GM11168 (cell line): Measurements from ENCODE around the gene PRDM16.

ENCODE experiments used
- in situ Hi-C: fragments of 300-500 bp; cut with MboI; formaldehyde crosslinking; loops from one replicate; pipeline ENCODE4 v1.12.0; 2022; ENCODE audit warnings: low sequenced_read_pairs; ENCODE audit not compliant: unreplicated experiment

The PRDM16 gene

GRCh38 chr1:3386205-3387002 is 317.4 kb downstream of the PRDM16 start:
- in situ Hi-C loops: no loop called here

- in situ Hi-C loops: no loop called here
Measured at GRCh38 chr1:3387401-3387800, 318.4 kb downstream of the PRDM16 start.

GRCh38 chr1:3389093-3389833 is 320.3 kb downstream of the PRDM16 start:
- in situ Hi-C loops: no loop called here

GRCh38 chr1:3390291-3390690 is 321.3 kb downstream of the PRDM16 start:
- in situ Hi-C loops: no loop called here

- in situ Hi-C loops: no loop called here
Measured at GRCh38 chr1:3391711-3392110, 322.7 kb downstream of the PRDM16 start.

GRCh38 chr1:3393024-3393986 is 324.3 kb downstream of the PRDM16 start:
- in situ Hi-C loops: no loop called here

- in situ Hi-C loops: no loop called here
Measured at GRCh38 chr1:3393987-3394920, 325.3 kb downstream of the PRDM16 start.

- in situ Hi-C loops: no loop called here
Measured at GRCh38 chr1:3396411-3396810, 327.4 kb downstream of the PRDM16 start.

- in situ Hi-C loops: no loop called here
Measured at GRCh38 chr1:3397311-3397710, 328.3 kb downstream of the PRDM16 start.

GRCh38 chr1:3398396-3399140 is 329.6 kb downstream of the PRDM16 start:
- in situ Hi-C loops: no loop called here

- in situ Hi-C loops: no loop called here
Measured at GRCh38 chr1:3399732-3400131, 330.7 kb downstream of the PRDM16 start.

- in situ Hi-C loops: no loop called here
Measured at GRCh38 chr1:3401585-3402257, 332.7 kb downstream of the PRDM16 start.

GRCh38 chr1:3402258-3403010 is 333.4 kb downstream of the PRDM16 start:
- in situ Hi-C loops: no loop called here

- in situ Hi-C loops: no loop called here
Measured at GRCh38 chr1:3403011-3403345, 334.0 kb downstream of the PRDM16 start.

GRCh38 chr1:3403388-3404231 is 334.6 kb downstream of the PRDM16 start:
- in situ Hi-C loops: no loop called here

GRCh38 chr1:3404301-3404700 is 335.3 kb downstream of the PRDM16 start:
- in situ Hi-C loops: no loop called here

GRCh38 chr1:3404801-3405200 is 335.8 kb downstream of the PRDM16 start:
- in situ Hi-C loops: no loop called here
